Epidermal melanocyte (primary cell): Measurements from ENCODE around the gene BCL2.

Source experiments
- DNase-seq: peaks from one replicate; pipeline ENCODE4 v3.0.0; 2011; ENCODE audit warnings: low spot score; ENCODE audit not compliant: insufficient read length

BCL2 gene

DNA sequence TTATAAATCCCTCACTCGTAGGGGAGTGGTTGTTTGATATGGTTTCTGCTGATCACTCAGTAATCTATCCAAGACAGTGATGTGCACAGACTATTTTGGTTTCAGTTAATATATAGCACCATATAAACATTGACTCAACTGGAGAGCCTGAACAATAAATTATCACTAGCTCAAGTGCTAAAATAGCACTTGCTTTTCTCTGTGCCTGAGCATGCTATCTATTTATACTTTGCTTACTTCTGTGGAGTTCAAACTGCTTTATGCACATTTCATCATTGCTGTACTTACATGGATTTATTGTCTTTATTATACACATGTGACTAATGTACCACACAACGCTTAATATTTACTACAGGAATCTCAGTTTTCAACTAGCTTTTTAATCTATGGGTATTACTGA is 133.6 kb downstream of the BCL2 start:
- no peak for DNase-seq

DNA sequence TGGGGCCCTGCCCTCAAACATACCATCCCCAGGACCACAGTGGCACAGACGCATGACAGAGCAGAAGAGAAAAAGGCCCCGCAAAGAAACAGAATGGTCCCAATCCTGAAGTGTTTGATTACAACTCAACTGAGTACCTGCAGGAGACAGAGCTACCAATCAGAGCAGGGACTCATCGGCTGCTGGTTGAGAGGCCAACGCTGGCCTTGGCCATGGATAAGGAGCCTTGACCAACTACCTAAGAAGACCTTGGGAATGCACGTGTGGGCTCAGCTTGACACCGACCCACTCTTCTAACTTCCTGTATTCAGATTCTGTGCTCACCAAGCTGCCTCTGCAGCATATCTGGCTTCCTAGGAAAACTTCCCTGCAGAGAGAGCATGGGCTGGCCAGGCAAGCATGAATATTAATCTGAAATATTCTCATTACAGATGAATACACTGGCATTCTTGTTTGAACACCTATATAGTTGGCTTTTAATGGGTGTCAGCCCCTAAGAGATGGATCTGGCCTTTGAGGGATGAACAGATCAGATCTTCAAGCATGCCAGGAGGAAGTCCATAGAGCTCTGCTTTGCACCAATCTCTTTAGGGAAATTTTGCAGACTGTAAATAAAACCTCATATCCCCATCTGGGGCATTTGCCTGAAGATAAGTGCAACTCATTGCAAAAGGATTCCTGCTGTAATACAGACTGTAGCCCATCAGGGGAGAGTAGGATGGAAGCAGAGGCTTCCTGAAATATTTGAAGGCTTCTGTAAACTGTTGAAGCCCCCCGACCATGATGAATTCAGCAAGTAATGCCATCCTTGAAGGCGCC is 135.4 kb downstream of the BCL2 start:
- DNase-seq: no peak

DNA sequence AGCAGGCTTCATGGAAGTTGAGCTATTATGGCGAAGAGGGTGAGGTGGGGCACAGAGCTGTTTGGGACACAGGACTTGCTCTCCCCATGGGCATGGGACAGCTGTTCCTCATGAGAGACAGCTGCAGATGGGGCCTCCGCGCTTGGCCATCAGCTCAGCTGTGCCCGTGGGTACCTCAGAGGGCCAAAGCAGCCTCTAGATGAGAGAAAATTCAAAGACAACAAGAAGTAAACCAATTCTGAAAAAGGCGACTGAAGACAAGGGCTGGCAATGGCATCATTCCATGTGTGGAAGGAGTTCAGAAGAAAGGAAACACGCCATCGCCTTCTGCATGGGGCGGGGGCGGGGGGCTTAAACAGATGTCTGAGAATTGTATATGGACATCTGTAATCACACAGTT is 136.2 kb downstream of the BCL2 start:
- DNase-seq: no peak

DNA sequence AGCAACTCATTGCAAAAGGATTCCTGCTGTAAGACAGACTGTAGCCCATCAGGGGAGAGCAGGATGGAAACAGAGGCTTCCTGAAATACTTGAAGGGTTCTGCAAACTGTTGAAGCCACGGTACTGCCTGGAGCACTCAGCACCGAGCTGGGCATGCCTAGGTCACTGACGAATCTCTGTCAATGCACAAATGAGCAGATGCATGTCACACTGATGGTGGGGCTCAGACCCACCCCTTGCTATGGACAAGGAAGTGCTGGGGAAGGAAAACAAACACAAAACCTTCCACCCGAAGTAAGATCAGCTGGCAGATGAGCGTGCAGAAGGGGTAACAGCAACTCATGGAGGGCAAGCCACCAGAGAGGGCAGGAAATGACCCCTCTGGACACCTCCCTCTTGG is 136.7 kb downstream of the BCL2 start:
- DNase-seq: no peak

DNA sequence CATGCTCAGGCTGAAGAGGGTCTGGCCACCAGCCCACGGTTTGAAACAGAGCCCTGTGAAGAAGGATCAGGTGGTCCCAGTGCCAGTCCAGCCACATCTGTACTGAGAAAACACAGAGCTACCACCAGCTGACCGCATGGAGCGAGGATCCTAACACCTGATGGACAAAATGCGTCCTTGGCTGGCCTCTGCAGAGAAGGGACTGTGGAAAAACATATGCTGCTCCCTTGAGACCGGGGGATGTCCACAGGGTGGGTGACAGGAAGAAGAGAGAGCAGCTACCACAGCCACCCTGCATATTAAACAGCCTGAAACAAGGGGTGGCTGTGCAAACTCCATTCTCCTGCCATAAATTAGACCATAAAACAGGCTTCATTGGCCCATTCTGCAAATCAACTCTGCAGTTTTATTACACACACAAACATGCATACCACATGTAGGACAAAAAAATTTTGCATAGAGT is 137.2 kb downstream of the BCL2 start:
- no peak for DNase-seq

DNA sequence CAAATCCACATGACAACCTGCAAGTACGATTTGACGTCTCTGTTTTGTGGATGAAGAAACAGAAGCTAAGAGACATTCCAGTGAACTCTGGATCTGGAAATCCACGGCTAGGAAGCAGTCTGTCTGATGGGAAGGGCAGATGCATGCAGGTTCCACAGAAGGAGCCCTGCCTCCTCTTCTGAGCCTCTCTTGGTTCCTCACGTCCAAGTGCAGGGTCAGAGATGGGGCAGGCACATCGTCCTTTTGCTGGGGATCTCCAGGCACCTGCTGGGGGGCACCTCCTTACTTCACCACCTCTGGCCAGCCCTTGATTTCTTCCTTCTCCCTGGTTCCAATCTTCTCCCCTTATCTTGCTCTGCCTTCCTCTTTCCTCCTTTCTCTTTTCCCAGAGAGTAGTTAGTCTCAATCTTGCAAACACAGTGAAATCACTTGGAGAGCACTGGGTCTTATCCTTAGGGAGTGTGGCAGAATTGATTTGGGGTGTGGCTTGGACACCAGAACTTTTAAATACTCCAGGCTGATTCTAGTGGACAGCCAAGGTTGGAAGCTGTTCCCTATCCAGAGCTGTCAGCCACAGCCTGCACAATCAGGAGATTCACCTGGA is 137.8 kb downstream of the BCL2 start:
- no peak for DNase-seq

DNA sequence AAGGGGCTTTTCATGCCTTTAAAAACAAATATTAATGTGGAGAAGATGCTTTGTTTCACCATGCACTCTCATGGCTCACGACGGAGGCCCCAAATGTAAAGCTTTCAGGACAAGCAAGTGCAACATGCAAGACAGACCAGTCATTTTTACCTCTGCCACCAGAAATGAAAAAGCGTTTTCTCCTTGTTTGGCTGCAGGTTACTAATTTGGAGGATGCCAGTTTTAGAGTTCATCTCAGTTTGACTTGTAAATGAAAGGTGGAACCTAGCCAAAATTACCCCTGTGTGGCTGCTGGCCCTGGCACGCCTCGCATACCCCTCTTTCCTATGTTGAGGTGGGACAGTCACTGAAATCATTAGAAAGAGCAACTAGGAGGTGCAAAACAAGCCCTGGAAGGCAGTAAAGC is 138.6 kb downstream of the BCL2 start:
- no peak for DNase-seq

DNA sequence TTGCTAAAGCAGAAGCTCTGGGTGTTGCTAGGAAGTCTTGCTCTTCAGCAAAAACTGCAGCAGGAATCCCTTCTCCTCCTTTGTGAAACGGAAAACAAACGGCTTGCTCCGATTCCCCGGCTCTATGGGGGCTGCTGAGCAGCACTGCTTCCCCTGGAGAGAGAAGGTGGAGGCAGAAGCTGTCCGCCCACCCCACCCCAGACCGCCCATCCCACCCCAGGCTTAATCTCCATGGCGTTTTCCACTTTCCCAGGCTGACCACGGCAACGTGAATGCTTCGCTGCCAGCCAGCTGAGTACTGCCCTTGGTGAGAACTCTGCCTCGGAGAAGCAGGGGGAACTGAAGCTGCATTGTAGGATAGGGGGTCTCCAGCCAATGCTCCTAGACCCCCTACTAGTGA is 139.2 kb downstream of the BCL2 start:
- no peak for DNase-seq

DNA sequence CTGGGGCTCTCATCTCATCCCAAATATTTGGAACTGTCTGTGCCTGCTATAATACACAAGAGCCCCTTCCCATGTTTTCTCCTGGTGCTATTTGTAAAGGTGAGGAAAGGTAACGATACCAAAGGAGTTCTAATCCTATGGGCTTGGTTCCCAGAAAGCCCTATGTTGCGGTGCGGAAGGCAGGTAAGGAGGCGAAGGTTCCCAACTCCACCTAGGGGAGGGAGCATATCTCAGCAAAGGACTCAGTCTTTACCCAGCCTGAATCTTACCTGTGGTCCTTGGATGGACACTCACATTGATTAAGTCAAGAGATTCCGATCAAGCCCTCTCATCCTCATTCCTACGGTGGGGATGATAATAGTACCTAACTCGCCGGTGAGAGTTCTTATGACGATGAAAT is 140.1 kb downstream of the BCL2 start:
- no peak for DNase-seq

DNA sequence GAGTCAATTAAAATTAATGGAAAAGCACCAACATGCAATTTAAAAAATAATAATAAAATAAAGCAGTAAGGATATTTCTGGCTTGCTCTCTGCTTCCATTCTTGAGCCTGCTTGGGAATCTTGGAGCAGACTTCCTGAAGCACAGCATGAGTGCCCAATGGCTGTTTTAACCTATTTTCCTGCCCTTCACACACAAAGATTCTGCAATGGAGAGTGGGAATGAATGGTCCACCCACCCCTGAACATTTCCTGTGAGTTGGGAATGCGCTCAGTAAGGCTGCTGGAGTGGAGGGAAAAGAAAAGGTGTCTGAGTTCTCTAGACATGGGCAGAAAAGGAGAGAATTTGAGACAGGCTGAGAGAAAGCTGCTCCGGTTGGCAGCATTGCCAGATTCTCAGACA is 140.6 kb downstream of the BCL2 start:
- no peak for DNase-seq

DNA sequence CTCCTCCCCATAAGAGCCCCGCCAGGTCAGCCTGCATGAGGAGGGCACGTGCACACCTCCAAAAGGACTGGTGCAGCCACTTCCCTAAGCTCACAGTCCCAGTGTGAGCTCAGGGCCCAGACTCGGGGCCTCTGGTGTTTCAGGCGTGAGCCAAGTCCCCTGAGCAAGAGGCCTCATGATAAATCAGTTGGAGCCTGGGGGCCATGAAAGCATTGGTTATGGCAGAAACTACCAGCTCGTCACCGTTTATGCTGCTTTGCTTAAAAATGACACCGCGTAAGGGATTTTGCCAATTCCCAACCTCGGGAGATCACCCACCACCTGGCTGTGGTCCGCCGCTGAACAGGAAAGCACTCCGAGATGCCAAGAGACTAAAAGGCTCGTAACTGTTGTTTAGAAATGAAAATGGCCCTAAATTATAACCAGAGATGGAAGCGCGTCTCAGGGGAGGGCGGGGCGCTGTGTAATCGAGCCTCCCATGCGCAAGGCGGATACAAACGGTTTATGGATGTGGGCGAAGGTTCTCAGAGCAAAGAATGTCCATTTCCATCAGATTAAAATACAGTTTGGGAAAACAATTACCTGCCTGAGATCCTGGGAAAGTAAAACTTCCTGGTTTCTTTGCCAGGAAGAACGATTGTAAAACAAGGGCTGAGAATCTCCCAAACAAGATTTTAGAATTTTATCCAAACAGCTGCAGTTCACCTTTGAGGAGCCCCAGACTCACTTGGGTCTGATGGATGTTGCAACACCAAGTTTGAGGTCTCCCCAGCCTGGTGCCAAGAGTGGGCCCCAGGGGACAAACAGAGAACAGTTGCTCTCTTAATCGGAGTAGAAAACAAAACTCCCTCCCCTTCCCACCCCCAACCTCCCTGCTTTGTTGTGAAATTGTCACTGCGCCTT is 141.4 kb downstream of the BCL2 start:
- DNase-seq: no peak

DNA sequence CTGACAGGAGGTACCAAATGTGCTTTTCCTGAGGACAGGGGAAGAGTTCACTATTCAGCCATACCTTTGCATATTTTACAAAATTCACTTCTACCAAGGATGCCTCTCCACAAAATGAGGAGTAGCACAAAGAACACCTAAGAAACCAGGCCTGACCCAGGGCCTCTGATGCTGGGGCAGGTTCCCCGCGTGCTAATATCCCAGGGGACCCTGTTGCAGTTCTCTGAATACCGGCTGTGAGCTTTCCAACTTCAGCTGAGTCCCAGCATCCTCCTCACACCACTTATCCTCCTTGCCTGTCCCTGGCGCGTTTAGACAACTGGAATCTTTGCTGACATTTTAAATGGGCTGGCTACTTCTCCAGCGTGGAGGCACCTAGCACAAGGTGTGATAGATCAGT is 142.3 kb downstream of the BCL2 start:
- DNase-seq: no peak

DNA sequence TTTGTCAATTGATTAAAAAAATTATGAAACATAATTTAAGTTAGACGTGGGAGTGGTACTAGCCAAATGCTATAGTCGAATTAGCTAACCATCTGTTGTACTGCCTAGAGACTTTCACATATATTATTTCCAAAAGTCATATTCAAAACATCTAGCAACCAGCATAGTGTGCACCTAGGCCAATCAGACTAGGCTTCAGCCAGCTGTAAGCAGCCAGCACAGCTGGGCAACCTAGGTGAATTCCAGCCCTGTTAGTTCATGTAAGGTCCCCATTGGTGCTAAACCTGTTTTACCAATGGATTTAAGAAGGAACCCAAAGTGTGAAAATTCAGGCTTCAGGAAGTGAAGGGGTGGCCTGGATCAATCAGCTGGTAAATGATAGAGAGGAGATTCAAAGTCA is 144.3 kb downstream of the BCL2 start:
- no peak for DNase-seq

DNA sequence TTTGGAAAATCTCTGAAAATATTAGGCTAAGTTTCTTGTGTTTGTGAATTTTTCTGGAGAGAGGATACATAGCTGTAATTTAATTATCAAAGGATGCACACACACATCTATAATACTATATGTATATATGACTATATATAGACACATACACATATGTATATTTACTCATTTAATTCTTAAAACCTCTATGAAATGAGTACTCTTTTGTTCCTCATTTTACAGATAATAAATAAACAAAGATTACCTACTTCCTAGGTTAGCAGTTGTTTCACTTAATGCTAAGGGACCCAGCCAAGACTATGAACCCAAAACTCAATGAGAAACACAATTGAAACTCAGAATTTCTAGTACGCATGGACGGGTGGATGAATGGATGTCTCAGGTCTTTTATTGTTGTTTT is 145.6 kb downstream of the BCL2 start:
- DNase-seq: no peak

DNA sequence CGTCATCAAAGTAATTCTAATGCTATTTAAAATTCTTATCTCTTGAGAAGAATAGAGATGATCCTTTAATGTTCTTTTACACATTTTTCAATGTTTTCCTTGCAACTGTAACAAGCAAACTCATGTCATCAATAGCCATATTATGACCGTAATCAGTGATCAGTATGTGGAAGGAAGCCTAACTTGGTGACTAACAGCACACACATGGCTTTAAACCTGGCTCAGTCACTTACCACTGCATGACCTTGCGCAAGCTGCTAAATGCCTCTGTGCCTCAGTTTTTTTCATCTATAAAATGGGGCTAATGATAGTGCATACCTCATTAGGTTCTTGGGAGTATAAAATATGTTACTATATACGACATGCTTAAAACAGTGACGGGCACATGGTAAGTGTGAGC is 149.7 kb downstream of the BCL2 start:
- no peak for DNase-seq

DNA sequence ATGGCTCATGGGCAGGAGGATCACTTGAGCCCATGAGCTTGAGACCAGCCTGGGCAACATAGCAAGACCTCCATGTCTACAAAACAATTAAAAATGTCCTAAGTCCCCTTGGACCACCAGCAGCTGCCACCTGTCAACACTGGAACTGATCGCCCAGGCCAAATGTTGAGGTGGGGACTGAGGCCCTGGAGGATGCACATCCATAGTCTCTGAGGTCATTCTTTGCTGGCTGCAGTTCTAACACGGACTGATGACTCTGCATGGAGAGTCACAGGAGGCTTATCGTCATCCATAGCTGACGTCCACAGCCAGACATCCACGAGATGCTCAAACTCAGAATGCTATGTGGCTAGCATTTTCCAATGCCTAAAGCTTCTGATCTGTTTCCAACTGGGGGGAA is 151.3 kb downstream of the BCL2 start:
- no peak for DNase-seq

DNA sequence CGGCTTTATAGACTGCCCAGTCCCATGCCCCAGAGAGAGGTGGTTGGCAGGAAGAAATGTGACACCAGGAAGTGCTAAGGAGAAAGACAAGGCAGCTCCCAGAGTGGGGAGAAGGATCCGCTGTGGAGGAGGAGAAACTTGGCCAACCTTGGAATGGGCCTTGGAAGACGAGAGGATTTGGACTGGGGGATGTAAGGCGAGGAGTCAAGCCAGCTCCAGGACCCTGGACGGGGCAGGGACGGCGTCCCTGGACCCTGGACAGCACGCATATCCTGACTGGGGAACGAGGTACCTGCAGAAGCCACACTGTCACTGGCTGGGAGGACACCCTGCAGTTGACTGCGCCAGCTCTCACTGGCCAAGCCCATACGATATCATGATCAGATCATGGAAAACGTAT is 153.4 kb downstream of the BCL2 start:
- no peak for DNase-seq

DNA sequence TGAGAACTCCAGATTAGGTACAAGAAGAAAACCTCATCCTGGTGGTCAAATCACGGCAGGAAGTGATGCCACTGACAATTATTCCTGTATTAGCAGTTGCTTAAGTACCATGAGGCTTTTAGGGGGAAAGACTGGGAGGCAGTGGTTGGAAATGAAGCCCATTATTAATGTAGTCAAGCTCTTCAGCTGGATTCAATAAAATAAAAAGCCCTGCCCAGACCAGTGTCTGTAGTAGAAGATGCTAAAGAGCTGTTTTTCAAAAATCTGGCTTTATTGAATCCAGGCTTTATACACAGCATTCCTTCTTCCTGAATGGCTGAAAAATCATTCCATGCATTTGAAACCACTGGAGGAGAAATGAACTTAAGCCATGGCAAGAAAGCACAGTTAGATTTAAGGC is 155.2 kb downstream of the BCL2 start:
- DNase-seq: peak; percentile 37

DNA sequence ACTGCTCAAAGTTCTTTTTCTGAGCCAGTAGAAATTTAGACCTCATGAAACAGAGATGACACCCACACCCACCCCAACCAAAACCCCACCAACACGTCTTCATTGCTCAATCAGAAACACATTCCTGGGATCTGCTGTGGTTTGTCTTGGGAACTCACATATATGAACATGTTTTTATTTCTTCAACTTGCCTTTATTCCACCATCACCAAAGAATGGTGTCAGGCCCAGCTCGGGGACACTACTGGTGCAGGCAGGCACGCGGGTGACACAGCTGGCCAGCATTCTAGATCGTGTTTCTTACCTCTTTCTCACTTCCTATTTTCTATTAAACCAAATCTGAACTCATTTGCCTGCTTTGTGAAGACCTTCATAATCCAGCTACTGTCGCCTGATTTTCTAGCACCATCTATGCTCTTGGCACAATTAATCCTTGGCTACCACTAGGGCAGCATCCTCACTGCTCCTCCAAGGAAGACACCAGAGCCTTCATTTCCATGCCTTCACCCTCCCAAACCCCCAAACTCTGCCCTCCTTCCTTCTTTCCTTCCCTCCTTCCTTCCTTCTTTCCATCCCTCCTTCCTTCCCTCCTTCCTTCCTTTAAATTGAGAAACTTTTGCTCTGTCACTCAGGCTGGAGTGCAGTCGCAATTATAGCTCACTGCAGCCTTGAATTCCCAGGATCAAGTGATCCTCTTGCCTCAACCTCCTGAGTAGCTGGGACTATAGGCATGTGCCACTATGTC is 157.1 kb downstream of the BCL2 start:
- no peak for DNase-seq

DNA sequence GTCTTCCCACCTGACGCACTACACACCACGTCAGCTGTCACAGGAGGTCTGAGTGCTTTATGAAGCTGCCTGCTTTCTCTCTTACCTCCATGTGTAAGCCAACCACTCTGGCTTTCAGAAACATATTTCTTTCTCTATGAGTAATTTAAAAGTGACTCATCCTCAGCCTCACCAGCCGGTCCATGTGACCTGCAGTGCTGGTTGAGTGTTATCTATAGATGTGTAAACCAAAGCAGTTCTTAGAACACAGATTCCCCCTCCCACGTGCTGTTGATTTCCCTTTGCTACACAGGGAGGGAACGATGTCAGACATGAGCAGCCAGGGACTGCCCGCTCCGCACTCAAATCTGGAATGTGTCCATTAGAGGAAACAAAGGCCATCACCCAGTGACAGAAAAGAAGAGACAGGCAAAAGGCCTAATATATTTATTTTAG is 157.8 kb downstream of the BCL2 start:
- DNase-seq: peak; percentile 57

DNA sequence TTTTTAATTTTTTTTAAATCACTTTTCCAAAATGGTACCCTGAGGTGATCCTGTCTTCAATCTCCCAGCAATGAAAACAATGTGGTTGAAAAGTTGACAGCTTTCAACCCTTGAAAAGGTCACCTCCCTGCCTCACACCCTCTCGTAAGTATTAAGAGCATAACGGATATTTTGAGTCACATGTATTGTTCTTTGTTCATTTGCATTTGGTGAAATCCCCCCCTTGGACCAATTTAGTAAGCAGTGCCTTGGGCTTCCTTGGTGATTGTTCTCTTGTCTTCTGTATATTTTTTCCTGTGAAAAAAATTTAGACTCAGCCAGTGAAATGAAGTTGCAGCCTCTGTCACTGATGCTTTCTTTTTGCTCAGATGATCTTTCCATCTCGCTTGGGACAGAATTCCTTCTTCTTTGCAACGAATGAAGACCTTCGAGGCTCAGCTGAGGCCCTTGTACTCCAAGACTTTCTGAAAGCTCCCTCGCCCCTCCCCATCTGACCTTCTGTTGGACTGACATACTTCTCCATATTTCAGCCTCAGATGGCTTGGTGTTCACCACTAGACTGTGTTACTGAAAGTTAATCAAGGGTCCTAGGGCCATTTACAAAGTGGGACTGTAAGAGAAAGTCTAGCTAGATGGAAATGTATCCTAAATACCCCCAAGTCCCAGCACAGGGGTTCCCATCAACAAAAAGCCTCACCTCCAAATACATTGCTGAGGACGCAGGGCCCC is 158.4 kb downstream of the BCL2 start:
- DNase-seq: no peak
